Uterus (tissue), 2 donors: ENCODE results near the gene TADA2B.

Source experiments
- POLR2A ChIP-seq, 2 donors: fragments of 450-650 bp; IDR thresholded peaks; one replicate each; pipeline ENCODE4 v1.6.1; 2016; ENCODE audit warnings: antibody characterized with exemption in 2 of 2, mild to moderate bottlenecking in 1 of 2, moderate library complexity in 1 of 2
- TF ChIP-seq, protein P1 (sequence below), 4 experiments: fragments of 200-600 bp in 2 of 4; fragments of 450-650 bp in 2 of 4; sonication (generic) in 2 of 4; IDR thresholded peaks; one replicate each; pipeline ENCODE4 v1.5.1; 2016 to 2019; ENCODE audit warnings: antibody characterized with exemption in 4 of 4, mild to moderate bottlenecking in 2 of 4, moderate library complexity in 1 of 4

DNA sequence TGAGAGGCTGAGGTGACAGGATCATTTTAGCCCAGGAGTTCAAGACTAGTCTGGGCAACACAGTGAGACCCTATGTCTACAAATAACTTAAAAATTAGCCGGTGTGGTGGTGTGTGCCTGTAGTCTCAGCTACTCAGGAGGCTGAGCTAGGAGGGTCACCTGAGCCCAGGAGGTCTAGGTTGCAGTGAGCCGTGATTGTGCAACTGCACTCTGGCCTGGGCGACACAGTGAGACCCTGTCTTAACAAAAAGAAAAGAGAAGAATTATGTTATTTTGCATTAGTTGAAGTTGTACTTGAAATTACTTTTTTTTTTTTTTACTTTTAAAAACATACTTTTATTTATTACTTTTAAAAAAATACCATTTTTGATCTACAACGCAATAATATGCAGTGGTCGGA is 21.8 kb upstream of the TADA2B start:
- no peak for TF ChIP-seq POLR2A (IDR thresholded peaks at IDR 0.05)
- TF ChIP-seq, protein P1, sequence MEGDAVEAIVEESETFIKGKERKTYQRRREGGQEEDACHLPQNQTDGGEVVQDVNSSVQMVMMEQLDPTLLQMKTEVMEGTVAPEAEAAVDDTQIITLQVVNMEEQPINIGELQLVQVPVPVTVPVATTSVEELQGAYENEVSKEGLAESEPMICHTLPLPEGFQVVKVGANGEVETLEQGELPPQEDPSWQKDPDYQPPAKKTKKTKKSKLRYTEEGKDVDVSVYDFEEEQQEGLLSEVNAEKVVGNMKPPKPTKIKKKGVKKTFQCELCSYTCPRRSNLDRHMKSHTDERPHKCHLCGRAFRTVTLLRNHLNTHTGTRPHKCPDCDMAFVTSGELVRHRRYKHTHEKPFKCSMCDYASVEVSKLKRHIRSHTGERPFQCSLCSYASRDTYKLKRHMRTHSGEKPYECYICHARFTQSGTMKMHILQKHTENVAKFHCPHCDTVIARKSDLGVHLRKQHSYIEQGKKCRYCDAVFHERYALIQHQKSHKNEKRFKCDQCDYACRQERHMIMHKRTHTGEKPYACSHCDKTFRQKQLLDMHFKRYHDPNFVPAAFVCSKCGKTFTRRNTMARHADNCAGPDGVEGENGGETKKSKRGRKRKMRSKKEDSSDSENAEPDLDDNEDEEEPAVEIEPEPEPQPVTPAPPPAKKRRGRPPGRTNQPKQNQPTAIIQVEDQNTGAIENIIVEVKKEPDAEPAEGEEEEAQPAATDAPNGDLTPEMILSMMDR (IDR thresholded peaks at IDR 0.05): no peak
